A549 treated with dexamethasone at 1 μM for 4 hours (cell line): ENCODE measurements around the gene CENPVL2. TPM values are rescaled to one million over a fixed set of nuclear protein-coding genes. Genes with fewer than 3 reads are reported as not detected.

Experiments
- total RNA-seq: library from RNA; stranded (reverse); fragments of 200-300 nt; extraction: Qiagen RNA extraction; gene quantifications from 5 replicates; pipeline ENCODE4 v1.2.3, GENCODE V29; 2022

CENPVL2 gene
- total RNA-seq, result not detected in 5 replicates

GRCh38 chrX:51682720-51683062, at the start of gene CENPVL2:
TSS of gene CENPVL2 (minus strand) at chrX:51682831. CDS start at chrX:51682831, 0 bp downstream.

GRCh38 chrX:51710277-51711164, 27.9 kb upstream of the CENPVL2 start, which contains the start of gene CENPVL1:
TSS of gene CENPVL1 (plus strand) at chrX:51710512. CDS start at chrX:51710512, 0 bp downstream.

Other genes with a start within 250 kb of the CENPVL2 start
- 2.6 to 3.2 TPM (median 3.0 TPM) in 5 replicates for gene NUDT11, start 186.2 kb downstream of the CENPVL2 start, total RNA-seq
- 0.11 to 0.20 TPM (median 0.14 TPM) in 5 replicates for gene CENPVL3, start 63.9 kb downstream of the CENPVL2 start, total RNA-seq
- not detected in 5 replicates for gene CENPVL1, start 27.7 kb upstream of the CENPVL2 start, total RNA-seq
- gene GSPT2, start 60.6 kb upstream of the CENPVL2 start, total RNA-seq, result 8.5 to 10.0 TPM (median 9.7 TPM) in 5 replicates
- 70.4 to 91.7 TPM (median 84.6 TPM) in 5 replicates for gene MAGED1, start 210.8 kb upstream of the CENPVL2 start, total RNA-seq